WTC11 (cell line): ENCODE measurements around the gene KIF5A.

Source experiments
- ATF1 ChIP-seq: sonication (generic); formaldehyde crosslinking; IDR thresholded peaks from 2 replicates; pipeline ENCODE4 v1.8.1; 2023; ENCODE audit warnings: mild to moderate bottlenecking, moderate library complexity, missing genetic modification reagents
- ELF4 ChIP-seq: sonication (generic); formaldehyde crosslinking; IDR thresholded peaks from 2 replicates; pipeline ENCODE4 v1.8.1; 2022; ENCODE audit warnings: low read depth, mild to moderate bottlenecking, moderate library complexity, missing genetic modification reagents
- MXD4 ChIP-seq: fragments of 250-450 bp; sonication (Bioruptor Pico); IDR thresholded peaks from 2 replicates; pipeline ENCODE4 v1.8.0; 2021; ENCODE audit warnings: mild to moderate bottlenecking, moderate library complexity, borderline replicate concordance
- NR1H2 ChIP-seq: sonication (generic); formaldehyde crosslinking; IDR thresholded peaks from 2 replicates; pipeline ENCODE4 v1.9.0; 2021; ENCODE audit warnings: mild to moderate bottlenecking, moderate library complexity, missing genetic modification reagents
- RORB ChIP-seq: fragments of 250-450 bp; sonication (Bioruptor Pico); IDR thresholded peaks from 2 replicates; pipeline ENCODE4 v1.9.0; 2021; ENCODE audit warnings: mild to moderate bottlenecking
- TF ChIP-seq, protein P1 (sequence below): fragments of 200-600 bp; IDR thresholded peaks from 2 replicates; pipeline ENCODE4 v1.8.0; 2022; ENCODE audit warnings: antibody characterized with exemption
- TF ChIP-seq, protein P2 (sequence below): sonication (generic); formaldehyde crosslinking; conservative IDR thresholded peaks from 2 replicates; pipeline ENCODE4 v1.8.1; 2022; ENCODE audit warnings: mild to moderate bottlenecking, missing genetic modification reagents
- TF ChIP-seq, protein P3 (sequence below): sonication (generic); formaldehyde crosslinking; IDR thresholded peaks from 2 replicates; pipeline ENCODE4 v1.8.0; 2022; ENCODE audit warnings: mild to moderate bottlenecking, missing genetic modification reagents

DNA sequence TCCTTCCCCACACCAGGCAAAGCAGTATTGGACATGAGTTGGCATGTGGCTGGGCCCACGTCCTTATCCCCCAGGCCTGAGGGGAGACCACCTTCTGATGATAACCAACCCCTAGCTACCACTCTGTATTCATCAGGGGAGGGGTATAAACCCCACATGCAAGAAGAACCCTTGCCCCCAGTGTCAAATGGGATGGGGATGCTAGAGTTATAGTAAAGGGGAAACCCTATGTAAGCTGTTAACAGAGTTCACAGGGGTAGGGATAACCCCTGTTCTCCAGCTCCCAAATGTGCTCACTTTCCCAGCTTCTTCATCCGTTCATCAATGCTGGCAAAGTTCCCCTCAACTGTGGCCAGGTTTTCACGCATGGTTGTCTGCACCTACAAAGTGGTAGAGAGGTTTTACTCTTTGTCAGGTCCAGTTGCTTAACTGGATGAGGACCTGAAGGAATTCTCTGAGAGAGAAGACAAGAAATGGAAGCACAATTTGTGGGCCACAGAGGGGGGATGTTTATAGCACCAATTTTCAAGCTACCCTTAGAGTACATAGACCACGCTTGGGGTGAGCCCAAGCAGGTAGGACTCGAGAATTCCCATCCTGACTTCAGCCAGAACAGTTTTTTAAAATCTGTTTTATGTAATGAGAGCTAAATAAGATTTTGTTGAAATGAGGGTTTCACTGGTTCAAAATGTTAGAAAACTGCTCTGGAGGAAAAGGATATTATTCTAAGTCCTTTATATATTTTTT, 19.3 kb upstream of the KIF5A start:
- TF ChIP-seq NR1H2 (CRISPR knock-in tag) (no peak), MXD4 (CRISPR knock-in tag) (no peak), RORB (CRISPR knock-in tag) (no peak), ELF4 (no peak), ATF1 (CRISPR knock-in tag) (no peak)
- TF ChIP-seq, protein P1, sequence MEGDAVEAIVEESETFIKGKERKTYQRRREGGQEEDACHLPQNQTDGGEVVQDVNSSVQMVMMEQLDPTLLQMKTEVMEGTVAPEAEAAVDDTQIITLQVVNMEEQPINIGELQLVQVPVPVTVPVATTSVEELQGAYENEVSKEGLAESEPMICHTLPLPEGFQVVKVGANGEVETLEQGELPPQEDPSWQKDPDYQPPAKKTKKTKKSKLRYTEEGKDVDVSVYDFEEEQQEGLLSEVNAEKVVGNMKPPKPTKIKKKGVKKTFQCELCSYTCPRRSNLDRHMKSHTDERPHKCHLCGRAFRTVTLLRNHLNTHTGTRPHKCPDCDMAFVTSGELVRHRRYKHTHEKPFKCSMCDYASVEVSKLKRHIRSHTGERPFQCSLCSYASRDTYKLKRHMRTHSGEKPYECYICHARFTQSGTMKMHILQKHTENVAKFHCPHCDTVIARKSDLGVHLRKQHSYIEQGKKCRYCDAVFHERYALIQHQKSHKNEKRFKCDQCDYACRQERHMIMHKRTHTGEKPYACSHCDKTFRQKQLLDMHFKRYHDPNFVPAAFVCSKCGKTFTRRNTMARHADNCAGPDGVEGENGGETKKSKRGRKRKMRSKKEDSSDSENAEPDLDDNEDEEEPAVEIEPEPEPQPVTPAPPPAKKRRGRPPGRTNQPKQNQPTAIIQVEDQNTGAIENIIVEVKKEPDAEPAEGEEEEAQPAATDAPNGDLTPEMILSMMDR: no peak
- TF ChIP-seq, protein P2, sequence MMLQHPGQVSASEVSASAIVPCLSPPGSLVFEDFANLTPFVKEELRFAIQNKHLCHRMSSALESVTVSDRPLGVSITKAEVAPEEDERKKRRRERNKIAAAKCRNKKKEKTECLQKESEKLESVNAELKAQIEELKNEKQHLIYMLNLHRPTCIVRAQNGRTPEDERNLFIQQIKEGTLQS (CRISPR knock-in tag): no peak
- TF ChIP-seq, protein P3, sequence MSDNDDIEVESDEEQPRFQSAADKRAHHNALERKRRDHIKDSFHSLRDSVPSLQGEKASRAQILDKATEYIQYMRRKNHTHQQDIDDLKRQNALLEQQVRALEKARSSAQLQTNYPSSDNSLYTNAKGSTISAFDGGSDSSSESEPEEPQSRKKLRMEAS (CRISPR knock-in tag): no peak
